Hepatocyte (in vitro differentiated cells): ENCODE results near the gene SDCBP2. TPM values are rescaled to one million over a fixed set of nuclear protein-coding genes. Genes with fewer than 3 reads are reported as not detected.

Source experiments
- DNase-seq: peaks from one replicate; pipeline ENCODE4 v3.0.0-alpha.2; 2016; ENCODE audit warnings: low spot score
- H2AFZ ChIP-seq: fragments of 200-600 bp; sonication (generic); 2 replicates; pipeline ENCODE4 v1.6.0; 2016; ENCODE audit warnings: antibody characterized with exemption, mild to moderate bottlenecking
- H3K27ac ChIP-seq: fragments of 200-600 bp; sonication (generic); 2 replicates; pipeline ENCODE4 v1.5.1; 2016; ENCODE audit warnings: mild to moderate bottlenecking
- H3K27me3 ChIP-seq: fragments of 200-600 bp; sonication (generic); 2 replicates; pipeline ENCODE4 v1.6.1; 2016
- H3K36me3 ChIP-seq: fragments of 200-600 bp; sonication (generic); replicated peaks from 2 replicates; pipeline ENCODE4 v1.5.1; 2016; ENCODE audit warnings: low read depth; ENCODE audit not compliant: insufficient read depth
- H3K4me1 ChIP-seq: fragments of 200-600 bp; sonication (generic); 2 replicates; pipeline ENCODE4 v1.5.1; 2016; ENCODE audit warnings: mild to moderate bottlenecking, moderate library complexity; ENCODE audit not compliant: insufficient read depth
- H3K4me2 ChIP-seq: fragments of 200-600 bp; sonication (generic); 2 replicates; pipeline ENCODE4 v1.6.0; 2016
- H3K4me3 ChIP-seq: fragments of 200-600 bp; sonication (generic); 2 replicates; pipeline ENCODE4 v1.5.1; 2016; ENCODE audit warnings: mild to moderate bottlenecking
- H3K79me2 ChIP-seq: fragments of 200-600 bp; sonication (generic); 2 replicates; pipeline ENCODE4 v1.6.0; 2017; ENCODE audit warnings: mild to moderate bottlenecking
- H3K9me2 ChIP-seq: fragments of 200-600 bp; sonication (generic); replicated peaks from 2 replicates; pipeline ENCODE4 v1.6.0; 2017; ENCODE audit warnings: mild to moderate bottlenecking; ENCODE audit not compliant: insufficient read depth
- H3K9me3 ChIP-seq: fragments of 200-600 bp; sonication (generic); 2 replicates; pipeline ENCODE4 v1.5.1; 2016; ENCODE audit warnings: low read depth, mild to moderate bottlenecking
- H4K20me1 ChIP-seq: fragments of 200-600 bp; sonication (generic); 2 replicates; pipeline ENCODE4 v1.6.0; 2016; ENCODE audit warnings: mild to moderate bottlenecking; ENCODE audit not compliant: insufficient read depth, poor library complexity, severe bottlenecking
- CTCF ChIP-seq: fragments of 200-600 bp; sonication (generic); IDR thresholded peaks from 2 replicates; pipeline ENCODE4 v1.5.1; 2016; ENCODE audit warnings: antibody characterized with exemption, mild to moderate bottlenecking; ENCODE audit not compliant: poor library complexity
- EZH2 ChIP-seq: fragments of 200-600 bp; sonication (generic); IDR thresholded peaks from 2 replicates; pipeline ENCODE4 v1.6.1; 2016; ENCODE audit warnings: antibody characterized with exemption, mild to moderate bottlenecking, borderline replicate concordance
- EZH2phosphoT487 ChIP-seq: fragments of 200-600 bp; sonication (generic); IDR thresholded peaks from one replicate; pipeline ENCODE4 v1.6.1; 2018; ENCODE audit warnings: antibody characterized with exemption, mild to moderate bottlenecking, low read depth, moderate library complexity; ENCODE audit not compliant: unreplicated experiment, severe bottlenecking
- WGBS: methylation state at CpG from one replicate; pipeline ENCODE4 v1.1.6; 2016; ENCODE audit warnings: low lambda C conversion rate; ENCODE audit errors: missing lambda C conversion rate; 5-methylcytosine and 5-hydroxymethylcytosine counted together
- polyA plus RNA-seq: library from polyadenylated mRNA; unstranded; fragments of >200 nt; fragmentation: Nextera tagmentation; extraction: Ambion mirVana; gene quantifications from 2 replicates; pipeline ENCODE4 v1.2.1, GENCODE V29; 2016
- total RNA-seq: library from RNA; depleted of rRNA; stranded (reverse); fragments of >200 nt; gene quantifications from 2 replicates; pipeline ENCODE4 v1.2.3, GENCODE V29; 2014

The SDCBP2 gene
- total and polyA plus RNA-seq, 2 experiments from 2014 or later, result 64.1 to 83.3 TPM

- Histone ChIP-seq H3K27ac (no peak overlapping the region), H4K20me1 (no peaks in the 10 kb centered on the region), H3K4me2 (no peak overlapping the region), H3K36me3 (no peaks in the 10 kb centered on the region), H3K79me2 (no peaks in the 10 kb centered on the region), H3K9me3 (no peaks in the 10 kb centered on the region), H3K27me3 (no peaks in the 10 kb centered on the region), H3K4me1 (no peaks in the 10 kb centered on the region), H2AFZ (no peak overlapping the region), H3K9me2 (no peaks in the 10 kb centered on the region), H3K4me3 (no peak overlapping the region)
- TF ChIP-seq EZH2phosphoT487 (no peak), CTCF (no peak), EZH2 (no peak)
- no peak for DNase-seq
- 98% methylated on average over 18 of the region's 18 CpGs for whole genome bisulfite sequencing
Measured at GRCh38 chr20:1300083-1300840, 28.7 kb downstream of the SDCBP2 start.

GRCh38 chr20:1299522-1299921 is 29.4 kb downstream of the SDCBP2 start:
- Histone ChIP-seq H3K27ac (no peak overlapping the region), H3K9me3 (no peaks in the 10 kb centered on the region), H3K4me1 (no peaks in the 10 kb centered on the region), H3K4me3 (no peak overlapping the region), H3K36me3 (no peaks in the 10 kb centered on the region), H3K79me2 (no peaks in the 10 kb centered on the region), H4K20me1 (no peaks in the 10 kb centered on the region), H3K4me2 (no peak overlapping the region), H3K27me3 (no peaks in the 10 kb centered on the region), H3K9me2 (no peaks in the 10 kb centered on the region), H2AFZ (no peak overlapping the region)
- TF ChIP-seq EZH2phosphoT487 (no peak), EZH2 (no peak), CTCF (no peak)
- WGBS, result 82% methylated on average over 9 of the region's 9 CpGs
- no peak for DNase-seq

- Histone ChIP-seq H3K4me1 (no peaks in the 10 kb centered on the region), H2AFZ (no peak overlapping the region), H3K4me3 (no peak overlapping the region), H3K79me2 (no peaks in the 10 kb centered on the region), H3K27ac (no peak overlapping the region), H3K4me2 (no peak overlapping the region), H4K20me1 (no peaks in the 10 kb centered on the region), H3K36me3 (no peaks in the 10 kb centered on the region), H3K9me3 (no peaks in the 10 kb centered on the region), H3K27me3 (no peaks in the 10 kb centered on the region), H3K9me2 (no peaks in the 10 kb centered on the region)
- 81% methylated on average over 10 of the region's 10 CpGs for WGBS
- DNase-seq, result no peak
- TF ChIP-seq EZH2phosphoT487 (no peak), CTCF (no peak)
Measured at GRCh38 chr20:1298888-1299511, 29.9 kb downstream of the SDCBP2 start.
